ENCODE data around the gene FAM118B.

DNA sequence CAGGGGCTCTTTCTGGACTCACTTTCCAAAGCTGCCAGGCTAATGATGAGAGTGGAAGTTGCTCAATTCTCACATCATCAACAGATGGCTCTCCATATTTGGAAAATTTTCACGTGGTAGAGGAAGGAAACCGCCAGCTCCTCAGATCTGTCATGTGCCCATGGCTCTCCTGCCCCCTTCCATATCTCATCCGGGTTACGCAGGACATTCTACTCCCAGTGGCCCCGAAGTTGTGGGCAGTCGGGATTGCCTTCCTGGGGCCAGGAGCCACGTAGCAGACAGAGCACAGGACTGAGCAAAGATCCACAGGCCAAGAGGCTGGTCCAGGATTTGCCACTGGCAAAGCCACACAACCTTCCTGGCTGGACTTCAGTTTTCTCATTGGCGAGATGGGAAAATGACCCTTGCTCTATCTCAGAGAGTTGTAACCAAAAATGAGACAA is 39.0 kb upstream of the FAM118B start:
- TF ChIP-seq, protein P1, sequence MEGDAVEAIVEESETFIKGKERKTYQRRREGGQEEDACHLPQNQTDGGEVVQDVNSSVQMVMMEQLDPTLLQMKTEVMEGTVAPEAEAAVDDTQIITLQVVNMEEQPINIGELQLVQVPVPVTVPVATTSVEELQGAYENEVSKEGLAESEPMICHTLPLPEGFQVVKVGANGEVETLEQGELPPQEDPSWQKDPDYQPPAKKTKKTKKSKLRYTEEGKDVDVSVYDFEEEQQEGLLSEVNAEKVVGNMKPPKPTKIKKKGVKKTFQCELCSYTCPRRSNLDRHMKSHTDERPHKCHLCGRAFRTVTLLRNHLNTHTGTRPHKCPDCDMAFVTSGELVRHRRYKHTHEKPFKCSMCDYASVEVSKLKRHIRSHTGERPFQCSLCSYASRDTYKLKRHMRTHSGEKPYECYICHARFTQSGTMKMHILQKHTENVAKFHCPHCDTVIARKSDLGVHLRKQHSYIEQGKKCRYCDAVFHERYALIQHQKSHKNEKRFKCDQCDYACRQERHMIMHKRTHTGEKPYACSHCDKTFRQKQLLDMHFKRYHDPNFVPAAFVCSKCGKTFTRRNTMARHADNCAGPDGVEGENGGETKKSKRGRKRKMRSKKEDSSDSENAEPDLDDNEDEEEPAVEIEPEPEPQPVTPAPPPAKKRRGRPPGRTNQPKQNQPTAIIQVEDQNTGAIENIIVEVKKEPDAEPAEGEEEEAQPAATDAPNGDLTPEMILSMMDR (IDR thresholded peaks at IDR 0.05; ENCODE audit: poor library complexity) = no peak
- TF ChIP-seq EZH2 (IDR thresholded peaks at IDR 0.05; ENCODE audit: borderline replicate concordance) (no peak), EZH2phosphoT487 (IDR thresholded peaks at IDR 0.05; ENCODE audit: low read depth, severe bottlenecking, unreplicated experiment) (no peak)
